ENCODE data around the gene PPIH. TPM values are rescaled to one million over a fixed set of nuclear protein-coding genes. Genes with fewer than 3 reads are reported as not detected.
A peak's percentile ranks its signal among the peaks of the same experiment; 100 is the strongest.
"Not testable (repeated sequence)": the region's sequence is repeated elsewhere in the genome, so short reads cannot be mapped to it uniquely, and the experiment has no call there.

Gene PPIH
- total RNA-seq, 1 donor from 2014 or later = 28.5 TPM

DNA sequence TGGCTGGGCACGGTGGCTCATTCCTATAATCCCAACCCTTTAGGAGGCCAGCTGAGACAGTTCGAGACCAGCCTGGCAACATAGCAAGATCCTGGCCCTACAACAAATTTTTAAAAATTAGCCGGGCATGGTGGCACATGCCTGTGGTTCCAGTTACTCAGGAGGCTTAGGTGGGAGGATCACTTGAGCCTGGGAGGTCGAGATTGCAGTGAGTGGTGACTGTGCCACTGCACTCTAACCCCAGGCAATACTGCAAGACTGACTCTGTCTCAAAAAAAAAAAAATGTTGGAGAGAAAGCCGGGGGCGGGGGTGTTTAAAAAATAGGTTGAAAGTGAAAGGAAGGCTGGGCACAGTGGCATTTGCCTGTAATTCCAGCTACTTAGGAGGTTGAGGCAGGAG, 65.3 kb downstream of the PPIH start:
- H4K20me1 ChIP-seq (ENCODE audit: insufficient read depth, low read length) = no peaks in the 10 kb centered on the region
- no peak overlapping the region for H3K4me3 ChIP-seq (ENCODE audit: insufficient read depth, low read depth, low read length)
- FAIRE-seq (no peak), DNase-seq (ENCODE audit: low read depth) (no peak)
- peaks cover 5% of the 10 kb centered on the region for H3K36me3 Mint-ChIP-seq (ENCODE audit: low read depth, unreplicated experiment)
- H3K79me2 ChIP-seq (ENCODE audit: insufficient read depth, low read length) = no peaks in the 10 kb centered on the region
- no peaks in the 10 kb centered on the region for H3K36me3 ChIP-seq (ENCODE audit: insufficient read depth, low read length)
- H3K27me3 ChIP-seq (ENCODE audit: insufficient read depth, low read length) = no peaks in the 10 kb centered on the region
- H3K4me3 Mint-ChIP-seq (ENCODE audit: unreplicated experiment) = no peak overlapping the region
- H3K27ac ChIP-seq (ENCODE audit: low read depth, low read length) = no peak overlapping the region
- H3K9ac ChIP-seq (ENCODE audit: low read length) = no peak overlapping the region
- no peak overlapping the region for H3K4me2 ChIP-seq (ENCODE audit: low read length)
- H2AFZ ChIP-seq (ENCODE audit: low read depth, low read length) = no peak overlapping the region
- no peaks in the 10 kb centered on the region for H3K4me1 ChIP-seq (ENCODE audit: insufficient read depth, low read length)
- H3K27me3 Mint-ChIP-seq (ENCODE audit: low read depth, unreplicated experiment) = no peaks in the 10 kb centered on the region
- no peaks in the 10 kb centered on the region for H3K9me3 ChIP-seq (ENCODE audit: insufficient read depth, low read depth, low read length)
- TF ChIP-seq CTCF (IDR thresholded peaks at IDR 0.05; ENCODE audit: insufficient read depth, low read depth, low read length) = no peak
- TF ChIP-seq EZH2 (IDR thresholded peaks at IDR 0.05; ENCODE audit: insufficient read depth, low read length) = no peak
- H3K9me3 Mint-ChIP-seq (ENCODE audit: unreplicated experiment) = no peaks in the 10 kb centered on the region
- H3K27ac Mint-ChIP-seq (ENCODE audit: unreplicated experiment) = peak overlapping the region; percentile 34
- peaks cover 7% of the 10 kb centered on the region for H3K4me1 Mint-ChIP-seq (ENCODE audit: low read depth, unreplicated experiment)

DNA sequence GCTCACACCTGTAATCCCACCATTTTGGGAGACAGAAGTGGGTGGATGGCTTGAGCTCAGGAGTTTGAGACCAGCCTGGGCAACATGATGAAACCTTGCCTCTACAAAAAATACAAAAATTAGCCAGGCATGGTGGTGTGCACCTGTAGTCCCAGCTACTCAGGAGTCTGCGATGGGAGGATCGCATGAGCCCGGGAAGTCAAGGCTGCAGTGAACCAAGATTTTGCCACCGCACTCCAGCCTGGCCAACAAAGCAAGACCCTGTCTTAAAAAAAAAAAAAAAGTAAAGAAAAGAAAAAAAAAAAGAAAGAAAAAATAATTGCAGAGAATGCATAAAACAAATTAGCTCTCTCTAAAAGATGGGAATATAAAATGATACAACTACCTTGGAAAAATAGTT, 67.6 kb downstream of the PPIH start:
- DNase-seq (ENCODE audit: low read depth); H3K4me3 Mint-ChIP-seq (ENCODE audit: unreplicated experiment); H3K9ac ChIP-seq (ENCODE audit: low read length); H4K20me1 ChIP-seq (ENCODE audit: insufficient read depth, low read length); H3K9me3 Mint-ChIP-seq (ENCODE audit: unreplicated experiment); H3K9me3 ChIP-seq (ENCODE audit: insufficient read depth, low read depth, low read length); H3K4me2 ChIP-seq (ENCODE audit: low read length); H2AFZ ChIP-seq (ENCODE audit: low read depth, low read length); H3K27me3 Mint-ChIP-seq (ENCODE audit: low read depth, unreplicated experiment); H3K4me3 ChIP-seq (ENCODE audit: insufficient read depth, low read depth, low read length); H3K27ac Mint-ChIP-seq (ENCODE audit: unreplicated experiment); H3K79me2 ChIP-seq (ENCODE audit: insufficient read depth, low read length); H3K27ac ChIP-seq (ENCODE audit: low read depth, low read length); FAIRE-seq; H3K27me3 ChIP-seq (ENCODE audit: insufficient read depth, low read length); H3K4me1 Mint-ChIP-seq (ENCODE audit: low read depth, unreplicated experiment); H3K36me3 ChIP-seq (ENCODE audit: insufficient read depth, low read length); H3K4me1 ChIP-seq (ENCODE audit: insufficient read depth, low read length); H3K36me3 Mint-ChIP-seq (ENCODE audit: low read depth, unreplicated experiment): not testable (repeated sequence)

Other genes starting within 250 kb of the PPIH start
- gene ZMYND12, start 202.4 kb upstream of the PPIH start, total RNA-seq = 0.23 TPM in 1 of 2 replicates, not detected in the other
- gene PPCS, start 201.9 kb upstream of the PPIH start, total RNA-seq = 23.4 and 26.8 TPM in 2 replicates
- gene CCDC30, start 195.1 kb upstream of the PPIH start, total RNA-seq = 2.2 and 2.5 TPM in 2 replicates
- 744 and 872 TPM in 2 replicates for gene YBX1, start 24.0 kb downstream of the PPIH start, total RNA-seq
- gene CLDN19, start 81.8 kb downstream of the PPIH start, total RNA-seq = 0.11 TPM in 1 of 2 replicates, not detected in the other
- 277 and 351 TPM in 2 replicates for gene P3H1, start 108.6 kb downstream of the PPIH start, total RNA-seq
- 9.5 and 12.6 TPM in 2 replicates for gene C1orf50, start 108.8 kb downstream of the PPIH start, total RNA-seq
- gene TMEM269, start 126.6 kb downstream of the PPIH start, total RNA-seq = 0.07 and 0.09 TPM in 2 replicates
- 8.9 and 9.2 TPM in 2 replicates for gene ERMAP, start 158.7 kb downstream of the PPIH start, total RNA-seq
- 19.7 and 28.1 TPM in 2 replicates for gene SVBP, start 159.0 kb downstream of the PPIH start, total RNA-seq
- 5.8 and 6.3 TPM in 2 replicates for gene ZNF691, start 188.2 kb downstream of the PPIH start, total RNA-seq